SHP77 (cell line): Measurements from ENCODE around the gene INSR.
"Not testable (repeated sequence)": the region's sequence is repeated elsewhere in the genome, so short reads cannot be mapped to it uniquely, and the experiment has no call there.

Experiments used
- DNase-seq, 2 experiments: peaks; one replicate each; lab custom pipeline; 2025; lab: John Stamatoyannopoulos, UW

INSR gene

GRCh38 chr19:7224209-7224686 lies 70.0 kb downstream of the INSR start:
- no peak for DNase-seq

GRCh38 chr19:7223429-7223828 lies 70.8 kb downstream of the INSR start:
- no peak for DNase-seq

GRCh38 chr19:7219056-7219455 lies 75.2 kb downstream of the INSR start:
- DNase-seq, result no peak

GRCh38 chr19:7217861-7218260 lies 76.4 kb downstream of the INSR start:
- DNase-seq, result no peak

- DNase-seq, result no peak
Measured at GRCh38 chr19:7216373-7216902, 77.8 kb downstream of the INSR start.

- DNase-seq, result no peak
Measured at GRCh38 chr19:7215176-7215575, 79.0 kb downstream of the INSR start.

GRCh38 chr19:7214324-7215089 lies 79.7 kb downstream of the INSR start:
- DNase-seq, result no peak

GRCh38 chr19:7213628-7214323 lies 80.4 kb downstream of the INSR start:
- no peak for DNase-seq

- no peak for DNase-seq
Measured at GRCh38 chr19:7211191-7211951, 82.8 kb downstream of the INSR start.

- DNase-seq, result no peak
Measured at GRCh38 chr19:7210359-7210758, 83.9 kb downstream of the INSR start.

GRCh38 chr19:7209597-7210325 lies 84.5 kb downstream of the INSR start:
- DNase-seq, result not testable (repeated sequence)

GRCh38 chr19:7209036-7209435 lies 85.2 kb downstream of the INSR start:
- DNase-seq, result not testable (repeated sequence)

GRCh38 chr19:7203332-7203731 lies 90.9 kb downstream of the INSR start:
- DNase-seq, result no peak

GRCh38 chr19:7202888-7203287 lies 91.3 kb downstream of the INSR start:
- no peak for DNase-seq

GRCh38 chr19:7200736-7201135 lies 93.5 kb downstream of the INSR start:
- no peak for DNase-seq

- no peak for DNase-seq
Measured at GRCh38 chr19:7199613-7200533, 94.3 kb downstream of the INSR start.

GRCh38 chr19:7197760-7198696 lies 96.2 kb downstream of the INSR start:
- peak; percentile 90 for DNase-seq

- peak; percentile 68 for DNase-seq
Measured at GRCh38 chr19:7197119-7197759, 97.0 kb downstream of the INSR start.

- no peak for DNase-seq
Measured at GRCh38 chr19:7196763-7197118, 97.5 kb downstream of the INSR start.
